Left lung (tissue), 14 donors: ENCODE data around the gene GALNT6. TPM values are rescaled to one million over a fixed set of nuclear protein-coding genes. Genes with fewer than 3 reads are reported as not detected.

Source experiments
- ATAC-seq: fragments of 200-7000 bp; cut with Tn5 transposase; one replicate; pipeline ENCODE4 v1.9.1; 2020; ENCODE audit warnings: moderate library complexity
- DNase-seq, 4 donors: peaks; one replicate each; pipeline ENCODE4 v3.0.0-alpha.2; 2013 to 2020
- H3K27ac ChIP-seq, 2 donors: fragments of 200-600 bp; sonication (generic) in 1 of 2; one replicate each; pipeline versions ENCODE4 v1.5.0 to v1.8.0; 2020 to 2021
- H3K27me3 ChIP-seq, 2 donors: fragments of 200-600 bp; sonication (generic) in 1 of 2; one replicate each; pipeline versions ENCODE4 v1.5.0 to v1.8.0; 2020 to 2021
- H3K36me3 ChIP-seq, 2 donors: fragments of 200-600 bp; sonication (generic) in 1 of 2; one replicate each; pipeline versions ENCODE4 v1.5.0 to v1.8.0; 2020 to 2021
- H3K4me1 ChIP-seq, 2 donors: fragments of 200-600 bp; one replicate each; pipeline ENCODE4 v1.8.0; 2021
- H3K4me3 ChIP-seq, 2 donors: fragments of 200-600 bp; sonication (generic) in 1 of 2; one replicate each; pipeline versions ENCODE4 v1.5.0 to v1.8.0; 2020 to 2021; ENCODE audit warnings: mild to moderate bottlenecking in 1 of 2
- H3K9me3 ChIP-seq, 2 donors: fragments of 200-600 bp; sonication (generic) in 1 of 2; one replicate each; pipeline versions ENCODE4 v1.5.0 to v1.8.0; 2020 to 2021
- CTCF ChIP-seq, 2 donors: fragments of 200-600 bp; sonication (generic) in 1 of 2; IDR thresholded peaks; one replicate each; pipeline versions ENCODE4 v1.5.0 to v1.8.0; 2021; ENCODE audit warnings: antibody characterized with exemption in 2 of 2
- intact Hi-C, 2 donors: fragments of 100-400 bp; cut with DNase I; formaldehyde crosslinking; loops; one replicate each; pipeline versions ENCODE4 v1.11.2 to v1.14.2; 2022
- long read RNA-seq, 12 donors: library from polyadenylated mRNA in 2 of 12; unstranded in 2 of 12; transcript quantifications; one replicate each; pipeline ENCODE4 v2.0.0 and lab custom pipeline, GENCODE V29; 2019 to 2026
- polyA plus RNA-seq, 6 donors: library from polyadenylated mRNA; unstranded; fragments of 120-200 nt; gene quantifications; one replicate each; pipeline ENCODE4 v1.2.1, GENCODE V29; 2013; ENCODE audit not compliant: insufficient read length in 6 of 6
- total RNA-seq, 2 donors: library from RNA; stranded (reverse); fragmentation: NEBNext Ultra II Directional; extraction: Animal tissue kit (Norgen Biotek cat#: 25700); gene quantifications; one replicate each; pipeline ENCODE4 v1.2.1, GENCODE V29; 2021
- donor health status: DM: no; HTN: yes; CAD: no.
- donor health status: DM: no; HTN: no; CAD: no.

Gene GALNT6
- total RNA-seq (10 to 100 TPM in 1 of 2 donors, 1 to 10 TPM in 1; 7.6 to 21.8 TPM), polyA plus RNA-seq (1 to 10 TPM; 1.8 to 3.5 (median 2.4) TPM)
- long read RNA-seq, donor 1, result 0 reads
- long read RNA-seq, donor 2, result 0 reads
- long read RNA-seq, donor 3, result 0 reads
- long read RNA-seq, donor 4, result 0 reads
- long read RNA-seq, donor 5, result 0 reads
- long read RNA-seq, donor 6, result 0 reads
- long read RNA-seq, donor 7, result 0 reads
- long read RNA-seq, donor 8, result 0 reads
- long read RNA-seq, donor 9, result 0 reads
- long read RNA-seq, donor 10, partial matches to known transcripts, result 1 of 9 reads
- long read RNA-seq, donor 10, other reads (novel, unspliced or antisense), result 8 of 9 reads
- long read RNA-seq, donor 11, result 0 reads
- long read RNA-seq, donor 12, result 0 reads

GRCh38 chr12:51391283-51392123 lies at the start of gene GALNT6:
TSS of gene GALNT6 (minus strand) at chr12:51391406. CDS start at chr12:51379781, 11,625 bp downstream.
- Histone ChIP-seq H3K4me1 (peaks cover 5 to 51% of the 10 kb centered on the region in 2 donors), H3K27ac (peak within 1 kb of the TSS; percentile 39 to 81), H3K4me3 (peak within 1 kb of the TSS; percentile 49 to 65), H3K27me3 (peaks cover 0 to 32% of the 10 kb centered on the region in 2 donors), H3K9me3 (no peaks in the 10 kb centered on the region), H3K36me3 (no peaks in the 10 kb centered on the region)
- no peak for TF ChIP-seq CTCF (IDR thresholded peaks at IDR 0.05)
- intact Hi-C loops, result no loop called here
- DNase-seq, result peak in 2 of 4 donors; percentile 61 to 89
- peak; percentile 85 for ATAC-seq

GRCh38 chr12:51439330-51439729 lies 48.1 kb upstream of the GALNT6 start:
- H3K27ac ChIP-seq, result no peak overlapping the region
- no peaks in the 10 kb centered on the region for H3K27me3 ChIP-seq
- H3K9me3 ChIP-seq, result no peaks in the 10 kb centered on the region
- DNase-seq, result no peak
- no peak for ATAC-seq
- no peak for TF ChIP-seq CTCF (IDR thresholded peaks at IDR 0.05)
- H3K36me3 ChIP-seq, result no peaks in the 10 kb centered on the region
- no peak overlapping the region for H3K4me3 ChIP-seq
- intact Hi-C loops, result no loop called here
- no peaks in the 10 kb centered on the region for H3K4me1 ChIP-seq

- TF ChIP-seq CTCF (IDR thresholded peaks at IDR 0.05), result no peak
- no peaks in the 10 kb centered on the region for H3K9me3 ChIP-seq
- no peaks in the 10 kb centered on the region for H3K4me1 ChIP-seq
- H3K27me3 ChIP-seq, result no peaks in the 10 kb centered on the region
- no peak for DNase-seq
- H3K4me3 ChIP-seq, result no peak overlapping the region
- no peak overlapping the region for H3K27ac ChIP-seq
- no peak for ATAC-seq
- intact Hi-C loops, result no loop called here
- H3K36me3 ChIP-seq, result no peaks in the 10 kb centered on the region
Observed at GRCh38 chr12:51437431-51437830, 46.2 kb upstream of the GALNT6 start.

GRCh38 chr12:51434305-51434704 lies 43.1 kb upstream of the GALNT6 start:
- Histone ChIP-seq H3K27ac (no peak overlapping the region), H3K9me3 (no peaks in the 10 kb centered on the region), H3K36me3 (no peaks in the 10 kb centered on the region), H3K27me3 (no peaks in the 10 kb centered on the region), H3K4me1 (no peaks in the 10 kb centered on the region), H3K4me3 (no peak overlapping the region)
- TF ChIP-seq CTCF (IDR thresholded peaks at IDR 0.05), result no peak
- intact Hi-C loops, result no loop called here
- DNase-seq (no peak), ATAC-seq (no peak)

GRCh38 chr12:51432921-51433320 lies 41.7 kb upstream of the GALNT6 start:
- intact Hi-C loops, result no loop called here
- no peak for DNase-seq
- H3K4me1 ChIP-seq, result no peaks in the 10 kb centered on the region

More at GRCh38 chr12:51432921-51433320, 41.7 kb upstream of the GALNT6 start:
- TF ChIP-seq CTCF (IDR thresholded peaks at IDR 0.05), result no peak
- ATAC-seq, result no peak
- Histone ChIP-seq H3K9me3 (no peaks in the 10 kb centered on the region), H3K36me3 (no peaks in the 10 kb centered on the region), H3K4me3 (no peak overlapping the region), H3K27me3 (no peaks in the 10 kb centered on the region), H3K27ac (no peak overlapping the region)
